Breast epithelium (tissue), 4 donors: Measurements from ENCODE around the gene GGN. TPM values are rescaled to one million over a fixed set of nuclear protein-coding genes. Genes with fewer than 3 reads are reported as not detected.

ENCODE experiments used
- DNase-seq, 2 donors: peaks; one replicate each; pipeline ENCODE4 v3.0.0-alpha.2; 2019; ENCODE audit warnings: low spot score in 2 of 2
- H3K27ac ChIP-seq, 2 donors: fragments of 200-600 bp; sonication (generic) in 1 of 2; one replicate each; pipeline ENCODE4 v1.5.1; 2016 to 2019; ENCODE audit warnings: mild to moderate bottlenecking in 1 of 2
- H3K27me3 ChIP-seq, 2 donors: fragments of 200-600 bp; sonication (generic) in 1 of 2; one replicate each; pipeline versions ENCODE4 v1.5.1 to v1.6.0; 2017 to 2019; ENCODE audit warnings: control low read depth in 1 of 2, mild to moderate bottlenecking in 1 of 2
- H3K36me3 ChIP-seq: fragments of 200-600 bp; one replicate; pipeline ENCODE4 v1.5.1; 2019
- H3K4me1 ChIP-seq, 2 donors: fragments of 200-600 bp; sonication (generic); one replicate each; pipeline ENCODE4 v1.5.1; 2016 to 2019; ENCODE audit warnings: control low read depth in 1 of 2
- H3K4me3 ChIP-seq, 3 donors: fragments of 200-600 bp; sonication (generic); 1 replicate in 2 of 3; 2 replicates in 1 of 3; pipeline ENCODE4 v1.5.1; 2016 to 2019; ENCODE audit warnings: mild to moderate bottlenecking in 3 of 3, moderate library complexity in 2 of 3
- H3K9me3 ChIP-seq, 2 donors: fragments of 200-600 bp; sonication (generic) in 1 of 2; one replicate each; pipeline ENCODE4 v1.5.1; 2016 to 2019; ENCODE audit warnings: control low read depth in 1 of 2
- POLR2A ChIP-seq: fragments of 450-650 bp; IDR thresholded peaks from one replicate; pipeline ENCODE4 v1.6.1; 2016; ENCODE audit warnings: antibody characterized with exemption, mild to moderate bottlenecking, moderate library complexity
- POLR2AphosphoS5 ChIP-seq, 3 donors: sonication (generic); formaldehyde crosslinking; IDR thresholded peaks; one replicate each; pipeline ENCODE4 v1.6.1; 2017; ENCODE audit warnings: antibody characterized with exemption in 3 of 3
- intact Hi-C: fragments of 100-400 bp; cut with DNase I; formaldehyde crosslinking; loops from one replicate; pipeline ENCODE4 v1.15.1; 2023; ENCODE audit warnings: low total_unique reads
- total RNA-seq, 3 donors: library from RNA; depleted of rRNA; stranded (reverse); fragments of >200 nt; gene quantifications; one replicate each; pipeline ENCODE4 v1.1.0, GENCODE V29; 2016
- TF ChIP-seq, protein P1 (sequence below), 3 donors: fragments of 450-650 bp; IDR thresholded peaks; one replicate each; pipeline ENCODE4 v1.5.1; 2016 to 2017; ENCODE audit warnings: antibody characterized with exemption in 3 of 3, mild to moderate bottlenecking in 3 of 3, moderate library complexity in 3 of 3

The GGN gene
- total RNA-seq, 3 donors from 2014 or later = 0.16 to 0.44 (median 0.33) TPM

DNA sequence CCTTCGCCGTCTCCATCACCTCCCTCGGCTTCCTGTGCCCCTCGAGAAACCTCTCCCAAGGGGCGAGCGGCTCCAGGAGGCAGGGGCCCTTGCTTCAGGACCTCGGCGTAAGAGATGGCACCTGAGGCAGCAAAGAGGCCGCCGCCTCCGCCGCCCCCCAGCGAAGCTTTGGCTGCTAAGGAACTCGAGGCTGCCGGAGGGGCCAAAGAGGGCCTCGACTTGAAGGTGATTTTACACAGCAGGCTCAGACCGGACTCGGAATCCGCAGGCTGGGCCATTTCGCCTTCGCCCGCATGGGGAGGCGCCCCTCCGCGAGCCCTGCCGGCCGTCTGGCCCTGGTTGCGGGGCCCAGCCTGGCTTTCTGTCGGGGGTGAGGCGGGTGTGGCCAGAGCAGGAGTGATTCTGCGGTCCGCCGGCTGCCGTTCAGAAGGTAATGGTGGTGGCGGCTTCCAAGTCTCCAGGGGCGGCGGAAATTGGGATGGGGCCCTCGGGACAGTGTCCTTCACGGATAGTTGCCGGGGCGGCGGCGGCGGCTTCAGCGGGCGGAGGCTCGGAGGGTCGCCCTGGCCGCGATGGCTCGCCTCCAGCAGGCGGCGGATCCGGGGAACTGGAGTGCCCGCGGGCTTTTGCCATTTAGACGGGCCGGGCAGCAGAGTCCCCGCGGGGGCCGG, 1.4 kb downstream of the GGN start:
- peak overlapping the region in 1 of 2 donors; percentile 88 for H3K27ac ChIP-seq
- no peaks in the 10 kb centered on the region for H3K36me3 ChIP-seq
- no peaks in the 10 kb centered on the region for H3K27me3 ChIP-seq
- H3K9me3 ChIP-seq = no peaks in the 10 kb centered on the region
- intact Hi-C loops = no loop called here
- H3K4me1 ChIP-seq = peaks cover 0 to 6% of the 10 kb centered on the region in 2 donors
- peak overlapping the region in 2 of 3 donors; percentile 11 to 74 for H3K4me3 ChIP-seq
- no peak for DNase-seq
- no peak for TF ChIP-seq POLR2A
- no peak for TF ChIP-seq POLR2AphosphoS5 (IDR thresholded peaks at IDR 0.05)
- TF ChIP-seq, protein P1, sequence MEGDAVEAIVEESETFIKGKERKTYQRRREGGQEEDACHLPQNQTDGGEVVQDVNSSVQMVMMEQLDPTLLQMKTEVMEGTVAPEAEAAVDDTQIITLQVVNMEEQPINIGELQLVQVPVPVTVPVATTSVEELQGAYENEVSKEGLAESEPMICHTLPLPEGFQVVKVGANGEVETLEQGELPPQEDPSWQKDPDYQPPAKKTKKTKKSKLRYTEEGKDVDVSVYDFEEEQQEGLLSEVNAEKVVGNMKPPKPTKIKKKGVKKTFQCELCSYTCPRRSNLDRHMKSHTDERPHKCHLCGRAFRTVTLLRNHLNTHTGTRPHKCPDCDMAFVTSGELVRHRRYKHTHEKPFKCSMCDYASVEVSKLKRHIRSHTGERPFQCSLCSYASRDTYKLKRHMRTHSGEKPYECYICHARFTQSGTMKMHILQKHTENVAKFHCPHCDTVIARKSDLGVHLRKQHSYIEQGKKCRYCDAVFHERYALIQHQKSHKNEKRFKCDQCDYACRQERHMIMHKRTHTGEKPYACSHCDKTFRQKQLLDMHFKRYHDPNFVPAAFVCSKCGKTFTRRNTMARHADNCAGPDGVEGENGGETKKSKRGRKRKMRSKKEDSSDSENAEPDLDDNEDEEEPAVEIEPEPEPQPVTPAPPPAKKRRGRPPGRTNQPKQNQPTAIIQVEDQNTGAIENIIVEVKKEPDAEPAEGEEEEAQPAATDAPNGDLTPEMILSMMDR (IDR thresholded peaks at IDR 0.05) = no peak

DNA sequence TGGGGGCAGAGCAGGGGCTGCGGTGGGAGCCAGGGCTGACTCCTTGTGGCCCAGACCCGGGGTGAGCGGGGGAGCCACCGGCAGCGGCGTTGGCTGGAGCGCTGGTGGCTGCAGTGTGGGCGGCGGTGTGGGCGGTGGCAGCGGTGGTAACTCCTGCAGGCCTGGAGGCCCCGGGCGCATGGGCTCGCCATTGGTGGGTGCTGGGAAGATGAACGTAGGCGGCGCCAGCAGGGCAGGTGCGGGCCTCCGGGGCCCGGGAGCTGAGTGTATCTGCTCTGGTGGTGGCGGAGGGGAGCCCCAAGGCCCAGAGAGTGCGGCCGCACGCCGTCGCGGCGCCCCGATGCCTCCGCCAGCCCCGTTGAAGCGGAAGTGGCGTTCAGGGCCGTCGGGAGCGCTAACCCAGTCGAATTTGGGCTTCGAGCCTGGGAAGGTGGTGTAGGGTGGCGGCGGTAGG, 2.0 kb downstream of the GGN start:
- Histone ChIP-seq H3K4me3 (no peak overlapping the region), H3K9me3 (no peaks in the 10 kb centered on the region), H3K27ac (no peak overlapping the region), H3K27me3 (no peaks in the 10 kb centered on the region), H3K36me3 (peaks cover 3% of the 10 kb centered on the region), H3K4me1 (peaks cover 0 to 6% of the 10 kb centered on the region in 2 donors)
- intact Hi-C loops = no loop called here
- TF ChIP-seq POLR2AphosphoS5 (IDR thresholded peaks at IDR 0.05) (no peak), POLR2A (no peak)
- TF ChIP-seq, protein P1 (IDR thresholded peaks at IDR 0.05) = no peak
- DNase-seq = no peak

DNA sequence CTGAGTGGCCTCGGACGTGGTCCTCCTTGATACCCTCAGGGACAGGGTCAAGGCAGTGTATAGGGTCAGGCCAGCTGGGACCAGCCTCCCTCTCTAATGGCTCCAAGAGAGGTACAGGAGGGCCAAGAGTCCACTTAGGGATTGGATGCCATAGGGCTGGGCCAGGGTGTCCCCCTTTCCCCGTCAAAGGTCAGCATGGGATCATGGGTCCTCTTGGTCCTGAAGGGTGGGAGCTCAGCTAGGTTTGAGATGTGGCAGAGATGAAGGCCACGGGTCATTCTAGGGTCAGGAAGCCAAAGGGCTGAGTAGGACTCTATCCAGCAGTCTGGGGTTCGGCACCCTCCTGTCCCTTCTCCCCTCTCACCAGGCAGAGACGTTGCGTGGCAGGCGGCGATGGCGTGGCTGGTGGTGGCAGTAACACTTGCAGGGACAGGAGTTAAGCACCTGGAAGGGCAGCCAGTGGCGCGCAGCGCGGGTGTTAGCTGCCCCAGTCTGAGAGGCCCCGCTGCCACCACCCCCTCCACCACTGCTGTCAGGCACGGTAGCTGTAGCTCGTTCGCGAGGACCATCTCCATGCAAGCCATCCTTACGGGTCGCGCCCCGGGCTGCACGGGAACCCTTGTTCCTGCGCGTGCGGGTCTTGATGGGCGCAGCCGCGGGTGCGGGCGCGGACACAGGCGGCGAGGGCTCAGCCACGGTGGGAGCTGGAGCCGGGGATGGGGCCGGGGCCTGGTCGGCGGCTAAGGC, 2.6 kb downstream of the GGN start:
- TF ChIP-seq POLR2A = no peak
- TF ChIP-seq POLR2AphosphoS5 (IDR thresholded peaks at IDR 0.05) = no peak
- TF ChIP-seq, protein P1 (IDR thresholded peaks at IDR 0.05) = no peak
- peaks cover 4% of the 10 kb centered on the region for H3K36me3 ChIP-seq
- no peak for DNase-seq

DNA sequence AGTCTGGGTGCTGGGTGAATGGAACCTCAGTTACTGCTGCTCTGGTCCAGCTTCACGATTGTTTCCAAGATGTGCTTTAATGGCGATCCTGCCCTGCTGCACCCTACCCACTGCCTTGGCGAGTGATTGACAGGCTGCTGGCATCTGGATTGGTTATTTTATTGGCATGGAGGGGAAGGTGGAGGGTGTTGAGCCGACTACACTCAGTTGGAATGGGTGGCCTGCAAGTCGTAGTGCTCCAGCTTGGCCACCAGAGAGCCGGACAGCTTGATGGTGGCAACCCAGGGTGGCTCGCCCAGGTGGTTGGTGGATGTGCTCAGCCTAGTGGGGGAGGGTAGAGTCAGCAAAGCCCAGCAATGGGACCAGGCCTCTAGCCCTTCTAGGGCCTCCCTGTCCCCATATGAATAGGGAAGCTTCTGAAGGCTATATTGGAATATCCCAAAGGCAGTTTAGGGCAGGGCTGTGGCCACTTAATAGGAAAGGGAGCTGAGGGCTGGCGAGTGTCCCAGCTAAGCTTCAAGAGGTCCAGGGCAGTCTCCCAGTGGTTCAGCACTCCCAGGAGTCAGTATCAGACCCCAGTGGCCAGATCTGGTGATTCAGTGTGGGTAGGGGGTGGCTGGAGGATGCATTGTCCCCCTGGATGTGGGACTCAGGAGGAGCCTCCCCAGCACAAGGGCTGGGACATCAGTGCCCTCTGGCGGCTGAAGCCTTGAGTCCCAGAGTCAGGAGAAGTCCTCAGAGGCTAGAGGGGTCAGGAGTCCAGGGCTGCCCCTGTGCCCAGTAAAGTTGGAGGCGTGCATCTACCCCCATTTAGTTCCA, 3.4 kb downstream of the GGN start:
- Histone ChIP-seq H3K4me1 (peaks cover 0 to 6% of the 10 kb centered on the region in 2 donors), H3K4me3 (no peak overlapping the region), H3K27me3 (no peaks in the 10 kb centered on the region), H3K27ac (no peak overlapping the region), H3K36me3 (peaks cover 4% of the 10 kb centered on the region), H3K9me3 (no peaks in the 10 kb centered on the region)
- intact Hi-C loops = no loop called here
- TF ChIP-seq, protein P1 (IDR thresholded peaks at IDR 0.05) = no peak
- TF ChIP-seq POLR2A = no peak
- TF ChIP-seq POLR2AphosphoS5 (IDR thresholded peaks at IDR 0.05) = no peak
- no peak for DNase-seq

More for the DNA sequence above, 2.6 kb downstream of the GGN start:
- Histone ChIP-seq H3K4me1 (peaks cover 0 to 6% of the 10 kb centered on the region in 2 donors), H3K4me3 (no peak overlapping the region), H3K9me3 (no peaks in the 10 kb centered on the region), H3K27ac (no peak overlapping the region), H3K27me3 (no peaks in the 10 kb centered on the region)
- intact Hi-C loops = no loop called here
